HepG2 (cell line): ENCODE results near the gene SLX4. TPM values are rescaled to one million over a fixed set of nuclear protein-coding genes. Genes with fewer than 3 reads are reported as not detected.

Source experiments
- ARID2 ChIP-seq: sonication (generic); formaldehyde crosslinking; IDR thresholded peaks from 2 replicates; pipeline ENCODE4 v1.8.1; 2022; ENCODE audit warnings: mild to moderate bottlenecking, missing genetic modification reagents, borderline replicate concordance
- FOXJ3 ChIP-seq: sonication (generic); formaldehyde crosslinking; IDR thresholded peaks from 2 replicates; pipeline ENCODE4 v1.4.0; 2020; ENCODE audit warnings: missing genetic modification reagents, mild to moderate bottlenecking, borderline replicate concordance
- GTF2F1 ChIP-seq: fragments of 150-350 bp; IDR thresholded peaks from 2 replicates; pipeline ENCODE4 v1.6.1; 2014; ENCODE audit warnings: low read length
- HMGA1 ChIP-seq: sonication (generic); formaldehyde crosslinking; conservative IDR thresholded peaks from 2 replicates; pipeline ENCODE4 v1.4.0; 2020; ENCODE audit warnings: missing genetic modification reagents
- HMGXB3 ChIP-seq: sonication (generic); formaldehyde crosslinking; IDR thresholded peaks from 2 replicates; pipeline ENCODE4 v1.4.0; 2020; ENCODE audit warnings: missing genetic modification reagents, borderline replicate concordance
- KDM2A ChIP-seq: sonication (generic); formaldehyde crosslinking; IDR thresholded peaks from 2 replicates; pipeline ENCODE4 v1.4.0; 2020; ENCODE audit warnings: low read depth, missing genetic modification reagents, borderline replicate concordance
- MBD4 ChIP-seq: IDR thresholded peaks from 2 replicates; pipeline ENCODE4 v1.6.1; 2012; ENCODE audit warnings: low read length, inconsistent platforms, borderline replicate concordance
- MEF2D ChIP-seq: sonication (generic); formaldehyde crosslinking; IDR thresholded peaks from 2 replicates; pipeline ENCODE4 v1.5.1; 2020; ENCODE audit warnings: mild to moderate bottlenecking, missing genetic modification reagents
- MTA1 ChIP-seq: sonication (generic); formaldehyde crosslinking; IDR thresholded peaks from 2 replicates; pipeline ENCODE4 v1.4.0; 2020; ENCODE audit warnings: missing genetic modification reagents, mild to moderate bottlenecking, borderline replicate concordance
- NR2F2 ChIP-seq: IDR thresholded peaks from 2 replicates; pipeline ENCODE4 v1.6.1; 2012; ENCODE audit warnings: low read depth, inconsistent platforms, borderline replicate concordance
- PITX1 ChIP-seq: sonication (generic); formaldehyde crosslinking; IDR thresholded peaks from 2 replicates; pipeline ENCODE4 v1.5.1; 2020; ENCODE audit warnings: mild to moderate bottlenecking, missing genetic modification reagents
- POLR2G ChIP-seq: fragments of 200-400 bp; formaldehyde crosslinking; IDR thresholded peaks from 2 replicates; pipeline ENCODE4 v1.6.1; 2018; ENCODE audit warnings: mild to moderate bottlenecking, low read depth, low read length, moderate library complexity
- RFXANK ChIP-seq: IDR thresholded peaks from 2 replicates; pipeline ENCODE4 v1.6.1; 2016
- TBX2 ChIP-seq: sonication (generic); formaldehyde crosslinking; IDR thresholded peaks from 2 replicates; pipeline ENCODE4 v1.5.0; 2020; ENCODE audit warnings: missing genetic modification reagents, mild to moderate bottlenecking, borderline replicate concordance
- ZFP62 ChIP-seq: sonication (generic); formaldehyde crosslinking; IDR thresholded peaks from 2 replicates; pipeline ENCODE4 v1.4.0; 2020; ENCODE audit warnings: missing genetic modification reagents
- ZKSCAN8 ChIP-seq: IDR thresholded peaks from 2 replicates; pipeline ENCODE4 v1.6.1; 2016; ENCODE audit warnings: borderline replicate concordance, missing genetic modification reagents, missing compliant biosample characterization
- ZNF251 ChIP-seq: sonication (generic); formaldehyde crosslinking; IDR thresholded peaks from 2 replicates; pipeline ENCODE4 v1.9.0; 2021; ENCODE audit warnings: mild to moderate bottlenecking, missing genetic modification reagents
- ZNF256 ChIP-seq: sonication (generic); formaldehyde crosslinking; conservative IDR thresholded peaks from 2 replicates; pipeline ENCODE4 v1.4.0; 2020; ENCODE audit warnings: missing genetic modification reagents
- ZNF3 ChIP-seq: IDR thresholded peaks from 2 replicates; pipeline ENCODE4 v1.7.0; 2017; ENCODE audit warnings: inconsistent platforms
- ZNF441 ChIP-seq: sonication (generic); formaldehyde crosslinking; IDR thresholded peaks from 2 replicates; pipeline ENCODE4 v1.7.0; 2021; ENCODE audit warnings: missing genetic modification reagents, borderline replicate concordance
- ZNF563 ChIP-seq: sonication (generic); formaldehyde crosslinking; IDR thresholded peaks from 2 replicates; pipeline ENCODE4 v1.8.0; 2022; ENCODE audit warnings: mild to moderate bottlenecking, moderate library complexity, missing genetic modification reagents
- ZNF567 ChIP-seq: sonication (generic); formaldehyde crosslinking; IDR thresholded peaks from 2 replicates; pipeline ENCODE4 v1.8.1; 2023; ENCODE audit warnings: mild to moderate bottlenecking, missing genetic modification reagents, borderline replicate concordance
- ZNF766 ChIP-seq: sonication (generic); formaldehyde crosslinking; IDR thresholded peaks from 2 replicates; pipeline ENCODE4 v1.5.0; 2020; ENCODE audit warnings: missing genetic modification reagents, borderline replicate concordance
- ZNF816 ChIP-seq: sonication (generic); formaldehyde crosslinking; IDR thresholded peaks from 2 replicates; pipeline ENCODE4 v1.8.0; 2022; ENCODE audit warnings: missing genetic modification reagents, mild to moderate bottlenecking, borderline replicate concordance
- polyA plus RNA-seq, 8 experiments: library from polyadenylated mRNA; depleted of rRNA in 3 of 8; stranded (reverse) in 7 of 8; unstranded in 1 of 8; fragments of >200 nt; fragmentation: Illumina TruSeq in 4 of 8; extraction: Trizol in 4 of 8; gene quantifications; 2 replicates each; pipeline versions ENCODE4 v1.2.1 to v1.2.3, GENCODE V29; 2011 to 2016; ENCODE audit warnings: low read depth in 4 of 8, missing spikeins in 1 of 8, mixed read lengths in 1 of 8; ENCODE audit not compliant: insufficient read depth in 1 of 8
- total RNA-seq, 5 experiments: library from RNA; depleted of rRNA; stranded (reverse); fragments of >200 nt; fragmentation: Illumina TruSeq; extraction: Trizol; gene quantifications; 2 replicates each; pipeline ENCODE4 v1.2.3, GENCODE V29; 2016; ENCODE audit warnings: low read depth in 1 of 5
- TF ChIP-seq, protein P1 (sequence below): sonication (generic); formaldehyde crosslinking; IDR thresholded peaks from 2 replicates; pipeline ENCODE4 v1.8.0; 2022; ENCODE audit warnings: missing genetic modification reagents, mild to moderate bottlenecking, borderline replicate concordance
- TF ChIP-seq, protein P2 (sequence below): sonication (generic); formaldehyde crosslinking; IDR thresholded peaks from 2 replicates; pipeline ENCODE4 v1.4.0; 2020; ENCODE audit warnings: missing genetic modification reagents

SLX4 gene
- total and polyA plus RNA-seq, 2 of the 13 experiments (the other 11 are each of a cell fraction or from before 2014, with no cell fraction given) = 1.1 to 3.6 TPM

DNA sequence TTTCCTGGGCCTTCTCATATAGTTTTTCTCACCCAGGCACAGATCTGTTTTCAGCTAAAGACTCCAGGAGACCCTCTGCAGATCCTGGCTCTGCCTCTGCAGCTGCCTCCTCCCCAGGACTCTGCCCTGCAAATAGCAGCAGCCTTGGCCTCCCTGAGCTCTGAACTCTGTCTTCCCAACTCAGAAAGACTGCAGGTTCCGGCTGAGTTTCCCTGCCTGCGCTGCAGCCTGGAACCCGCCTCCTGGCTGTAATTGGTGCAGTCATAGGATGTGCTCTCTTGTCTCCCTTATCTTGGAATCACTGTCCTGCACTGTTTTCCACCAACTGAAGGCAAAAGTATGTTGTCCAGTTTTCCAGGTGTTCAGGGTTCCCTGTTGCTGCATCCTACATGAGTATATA, 28.8 kb upstream of the SLX4 start (continued):
- TF ChIP-seq KDM2A (CRISPR knock-in tag) (no peak), FOXJ3 (0 out of 2 replicates have a peak, but pooled peaks have one; percentile 52), ZNF563 (CRISPR knock-in tag) (no peak), NR2F2 (0 out of 2 replicates have a peak, but pooled peaks have one; percentile 22), ZKSCAN8 (0 out of 2 replicates have a peak, but pooled peaks have one; percentile 19), ZNF251 (CRISPR knock-in tag) (no peak), ARID2 (CRISPR knock-in tag) (no peak), POLR2G (peak; percentile 43; the same call in 1 of the 2 replicates), MTA1 (CRISPR knock-in tag) (no peak), ZNF816 (no peak), ZFP62 (CRISPR knock-in tag) (no peak), ZNF256 (no peak), HMGA1 (CRISPR knock-in tag) (no peak), RFXANK (no peak), GTF2F1 (no peak), ZNF567 (CRISPR knock-in tag) (no peak), HMGXB3 (no peak), MEF2D (CRISPR knock-in tag) (no peak), ZNF3 (no peak), ZNF766 (no peak), TBX2 (CRISPR knock-in tag) (peak; percentile 37; the same call in 1 of the 2 replicates), MBD4 (no peak), ZNF441 (CRISPR knock-in tag) (peak; percentile 71), PITX1 (CRISPR knock-in tag) (no peak)
- TF ChIP-seq, protein P1, sequence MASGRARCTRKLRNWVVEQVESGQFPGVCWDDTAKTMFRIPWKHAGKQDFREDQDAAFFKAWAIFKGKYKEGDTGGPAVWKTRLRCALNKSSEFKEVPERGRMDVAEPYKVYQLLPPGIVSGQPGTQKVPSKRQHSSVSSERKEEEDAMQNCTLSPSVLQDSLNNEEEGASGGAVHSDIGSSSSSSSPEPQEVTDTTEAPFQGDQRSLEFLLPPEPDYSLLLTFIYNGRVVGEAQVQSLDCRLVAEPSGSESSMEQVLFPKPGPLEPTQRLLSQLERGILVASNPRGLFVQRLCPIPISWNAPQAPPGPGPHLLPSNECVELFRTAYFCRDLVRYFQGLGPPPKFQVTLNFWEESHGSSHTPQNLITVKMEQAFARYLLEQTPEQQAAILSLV (CRISPR knock-in tag) = no peak
- TF ChIP-seq, protein P2, sequence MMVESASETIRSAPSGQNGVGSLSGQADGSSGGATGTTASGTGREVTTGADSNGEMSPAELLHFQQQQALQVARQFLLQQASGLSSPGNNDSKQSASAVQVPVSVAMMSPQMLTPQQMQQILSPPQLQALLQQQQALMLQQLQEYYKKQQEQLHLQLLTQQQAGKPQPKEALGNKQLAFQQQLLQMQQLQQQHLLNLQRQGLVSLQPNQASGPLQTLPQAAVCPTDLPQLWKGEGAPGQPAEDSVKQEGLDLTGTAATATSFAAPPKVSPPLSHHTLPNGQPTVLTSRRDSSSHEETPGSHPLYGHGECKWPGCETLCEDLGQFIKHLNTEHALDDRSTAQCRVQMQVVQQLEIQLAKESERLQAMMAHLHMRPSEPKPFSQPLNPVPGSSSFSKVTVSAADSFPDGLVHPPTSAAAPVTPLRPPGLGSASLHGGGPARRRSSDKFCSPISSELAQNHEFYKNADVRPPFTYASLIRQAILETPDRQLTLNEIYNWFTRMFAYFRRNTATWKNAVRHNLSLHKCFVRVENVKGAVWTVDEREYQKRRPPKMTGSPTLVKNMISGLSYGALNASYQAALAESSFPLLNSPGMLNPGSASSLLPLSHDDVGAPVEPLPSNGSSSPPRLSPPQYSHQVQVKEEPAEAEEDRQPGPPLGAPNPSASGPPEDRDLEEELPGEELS (CRISPR knock-in tag) = peak; percentile 70
